IPS-11a (cell line): ENCODE results near the gene SV2C.
"Not testable (repeated sequence)": the region's sequence is repeated elsewhere in the genome, so short reads cannot be mapped to it uniquely, and the experiment has no call there.

Experiments used
- H3K4me3 ChIP-seq: one replicate; pipeline ENCODE4 v1.5.1; 2013; ENCODE audit warnings: low read depth, low read length, control low read depth

Gene SV2C

DNA sequence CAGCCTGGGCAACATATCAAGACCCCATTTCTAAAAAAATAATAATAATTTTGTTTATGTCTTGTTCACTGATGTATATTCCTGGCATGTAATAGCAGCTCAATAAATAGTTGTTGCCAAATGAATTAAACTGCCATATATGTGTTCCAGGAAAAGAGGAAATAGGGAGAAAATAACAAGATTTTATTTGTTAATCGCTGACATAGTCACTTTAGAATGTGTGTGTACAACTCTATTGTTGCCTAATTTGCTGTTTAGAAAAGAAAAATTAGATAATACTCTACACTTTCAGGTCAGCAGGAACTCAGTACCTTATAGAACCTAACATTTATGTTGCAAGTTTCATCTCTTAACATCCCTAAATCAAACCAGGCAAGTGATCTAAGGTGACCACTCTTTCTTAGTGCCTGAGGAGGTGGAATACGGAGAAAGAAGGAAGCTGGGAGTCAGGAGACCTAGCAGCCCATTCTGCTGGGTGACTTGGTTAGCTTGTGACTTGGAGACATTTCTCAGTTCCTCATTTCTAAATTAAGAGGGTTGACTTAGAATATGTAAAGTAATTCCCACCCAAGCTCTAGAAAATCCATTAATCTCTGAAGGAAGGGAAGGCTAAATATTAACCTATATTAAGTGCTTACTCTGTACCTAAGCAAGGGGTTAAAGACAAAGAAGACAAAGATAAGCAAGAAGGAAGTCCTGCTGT lies 209.6 kb downstream of the SV2C start:
- no peak overlapping the region for H3K4me3 ChIP-seq

DNA sequence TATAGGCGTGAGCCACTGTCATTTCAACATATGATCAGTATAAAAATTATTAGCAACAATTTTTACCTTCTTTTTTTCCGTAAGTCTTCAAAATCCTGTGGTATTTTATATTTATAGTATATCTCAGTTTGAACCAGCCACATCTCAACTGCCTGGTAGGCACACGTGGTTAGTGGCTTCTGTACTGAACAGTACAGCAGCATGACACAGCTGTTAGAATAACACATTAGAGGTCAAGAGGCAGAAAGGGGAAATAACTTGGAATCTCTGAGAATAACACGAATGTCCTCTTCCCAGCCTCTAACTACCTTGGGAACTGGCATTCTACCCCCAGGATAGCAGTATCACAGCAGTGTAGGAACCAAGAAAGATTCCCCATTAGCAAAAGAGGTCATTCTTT lies 211.4 kb downstream of the SV2C start:
- no peak overlapping the region for H3K4me3 ChIP-seq

DNA sequence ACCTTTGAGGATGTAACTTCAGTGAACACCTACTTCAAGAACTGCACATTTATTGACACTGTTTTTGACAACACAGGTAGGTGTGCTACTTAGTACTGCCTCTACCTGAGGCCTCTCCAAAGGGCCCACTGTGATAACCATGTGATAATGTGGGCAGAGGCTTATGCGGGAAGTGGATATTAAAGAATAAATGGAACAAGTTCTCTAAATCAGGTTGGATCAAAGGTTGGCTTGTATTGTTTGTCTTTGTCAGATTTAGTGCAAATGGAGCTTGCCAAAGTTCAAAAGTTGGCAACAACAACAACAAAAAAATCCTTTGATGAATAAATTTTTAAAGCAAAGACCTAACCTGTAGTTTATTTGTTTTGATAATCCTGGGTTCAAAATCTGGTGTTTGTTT lies 215.7 kb downstream of the SV2C start:
- no peak overlapping the region for H3K4me3 ChIP-seq

DNA sequence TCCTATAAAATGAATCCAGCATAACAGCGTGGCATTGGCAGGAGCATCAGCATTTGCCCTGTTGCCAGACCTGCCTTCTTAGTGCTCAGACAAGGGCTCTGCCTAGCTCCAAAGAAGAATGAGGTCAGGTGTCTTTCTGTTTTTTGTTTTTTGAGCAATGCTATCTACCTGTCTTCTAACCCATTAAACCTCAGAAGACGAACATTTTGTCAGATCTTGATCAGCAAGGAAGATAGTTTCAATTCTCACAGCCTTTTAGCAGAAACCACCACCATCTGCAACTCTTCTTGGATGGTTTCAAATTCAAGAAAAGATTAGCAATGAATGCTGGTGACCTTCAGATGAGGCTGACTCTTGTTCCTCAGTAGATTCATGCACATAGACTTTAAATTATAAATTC lies 216.4 kb downstream of the SV2C start:
- H3K4me3 ChIP-seq = no peak overlapping the region

DNA sequence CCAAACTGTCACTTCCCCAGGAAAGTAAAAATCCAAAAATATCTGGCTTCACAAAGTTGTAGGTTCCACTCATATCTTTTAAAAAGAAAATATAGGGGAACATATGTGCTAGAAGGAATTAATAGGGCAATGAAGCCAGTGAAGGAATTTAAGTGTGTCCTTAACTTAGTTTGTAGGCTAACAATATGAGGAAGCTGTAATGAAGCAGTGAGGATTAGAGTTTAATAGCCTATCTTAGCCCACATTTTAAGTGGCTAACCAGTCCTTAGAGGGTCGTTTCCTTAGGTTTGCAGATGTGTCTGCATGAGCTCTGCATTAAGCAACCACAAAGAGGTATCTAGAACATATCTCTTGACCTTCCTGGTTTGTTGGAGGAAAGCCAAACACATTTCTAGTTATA lies 218.7 kb downstream of the SV2C start:
- H3K4me3 ChIP-seq = not testable (repeated sequence)

DNA sequence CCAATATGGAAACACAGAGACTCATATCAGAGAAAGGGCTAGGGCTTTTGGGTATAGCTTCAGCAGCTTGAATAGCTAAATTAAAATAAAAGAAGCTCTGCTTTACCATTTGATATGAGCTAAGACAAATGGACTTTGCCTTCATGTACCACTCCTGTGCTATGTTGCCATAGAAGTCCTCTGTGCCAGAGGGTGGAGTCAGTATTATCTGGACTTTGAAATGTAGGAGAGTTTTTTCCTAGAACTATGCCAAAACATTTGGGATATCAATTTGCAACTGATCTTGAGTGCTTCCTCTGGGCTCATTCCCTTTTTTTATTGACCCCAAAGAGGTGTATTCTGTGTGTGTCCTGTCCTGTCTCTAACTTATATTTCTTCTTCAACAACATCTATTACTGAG lies 219.5 kb downstream of the SV2C start:
- not testable (repeated sequence) for H3K4me3 ChIP-seq

DNA sequence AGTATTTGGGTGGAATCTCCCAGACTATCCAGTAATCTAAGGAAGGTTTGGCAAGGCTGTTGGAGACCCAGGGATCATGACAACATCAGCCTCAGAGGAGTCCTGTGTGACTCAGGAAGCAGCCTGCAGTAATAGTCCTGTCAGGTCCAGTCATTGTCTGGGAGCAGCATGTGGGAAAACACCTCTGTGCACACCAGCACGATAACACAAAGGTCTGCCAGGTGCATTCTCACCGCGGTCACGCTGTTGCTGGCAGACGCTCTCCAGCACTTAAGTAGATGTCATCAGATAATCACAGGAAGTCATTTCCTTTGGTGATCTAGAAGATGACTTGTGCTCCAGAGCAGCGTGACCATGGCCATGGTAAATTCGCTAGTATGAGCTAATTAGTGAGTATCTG lies 220.7 kb downstream of the SV2C start:
- H3K4me3 ChIP-seq = no peak overlapping the region

DNA sequence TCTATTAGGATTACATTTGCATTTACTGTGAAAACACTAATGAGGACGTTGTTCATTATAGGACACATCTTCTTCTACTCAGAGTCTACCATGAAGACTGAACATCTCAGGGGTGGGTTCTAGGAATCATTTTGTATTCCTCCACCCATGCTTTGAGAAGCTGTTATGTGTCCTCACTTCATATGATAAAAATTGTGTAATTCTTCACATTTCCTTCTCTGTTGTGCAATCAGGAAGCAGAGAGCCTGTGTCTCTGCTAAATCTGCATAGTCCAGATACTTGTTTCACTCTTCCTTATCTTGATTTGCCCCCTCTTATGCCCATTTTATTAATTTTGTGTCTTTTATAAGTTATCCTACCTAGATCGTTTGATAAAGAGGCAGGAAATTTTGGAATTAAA lies 222.1 kb downstream of the SV2C start:
- no peak overlapping the region for H3K4me3 ChIP-seq

DNA sequence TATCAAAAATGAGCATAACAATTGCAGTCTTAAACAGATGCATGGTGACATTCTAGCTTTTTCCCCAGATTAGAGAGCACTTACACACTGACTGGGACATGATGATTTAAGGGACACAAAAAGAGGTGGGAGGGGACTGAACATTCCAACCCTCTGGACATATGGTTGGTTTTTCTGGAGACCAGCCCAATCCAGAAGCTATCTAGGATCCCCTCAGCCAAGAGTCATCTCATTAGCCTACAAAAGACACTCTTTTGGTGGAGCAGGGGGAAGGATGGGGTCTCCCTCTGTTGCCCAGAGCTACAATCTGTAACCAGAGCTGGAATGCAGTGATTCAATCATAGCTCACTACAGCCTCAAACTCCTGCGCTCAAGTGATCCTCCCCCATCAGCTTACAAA lies 222.6 kb downstream of the SV2C start:
- H3K4me3 ChIP-seq = no peak overlapping the region

DNA sequence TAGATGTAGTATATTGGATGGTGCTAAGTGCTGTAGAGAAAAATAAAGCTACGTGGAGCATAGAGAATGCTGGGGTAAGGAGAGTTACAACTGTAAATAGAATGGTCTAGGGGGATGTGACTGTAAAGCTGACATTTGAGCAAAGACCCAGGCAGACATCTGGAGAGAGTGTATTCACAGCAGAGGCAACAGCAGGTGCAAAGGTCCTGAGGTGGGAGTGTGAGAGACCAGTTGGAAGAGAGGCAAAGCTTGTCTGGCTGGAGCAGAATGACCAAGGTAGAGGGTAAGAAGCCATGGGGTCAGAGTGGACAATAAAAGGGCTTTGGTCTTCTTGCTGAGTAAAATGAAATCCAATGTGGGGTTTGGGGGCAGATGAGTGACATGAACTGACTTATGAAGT lies 227.0 kb downstream of the SV2C start:
- H3K4me3 ChIP-seq = no peak overlapping the region

DNA sequence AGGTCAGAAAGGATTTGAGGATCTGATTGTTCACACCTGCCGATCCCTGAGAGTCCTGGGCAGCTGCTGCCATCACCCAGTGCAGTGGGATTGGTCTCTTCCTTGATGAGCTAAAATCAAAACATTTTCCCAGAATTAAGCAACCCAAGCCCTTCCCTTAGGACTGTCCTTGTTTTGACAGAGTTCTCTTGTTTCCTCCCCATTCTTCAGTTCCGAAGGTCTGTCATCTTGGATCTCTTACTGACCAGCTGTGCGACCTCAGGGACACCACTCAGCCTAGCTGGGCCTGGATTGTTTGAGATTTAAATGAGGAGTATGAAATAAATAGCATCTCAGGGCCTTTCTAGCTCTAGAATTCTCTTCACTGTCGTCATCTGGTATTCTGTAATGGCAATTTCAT lies 229.6 kb downstream of the SV2C start:
- no peak overlapping the region for H3K4me3 ChIP-seq

DNA sequence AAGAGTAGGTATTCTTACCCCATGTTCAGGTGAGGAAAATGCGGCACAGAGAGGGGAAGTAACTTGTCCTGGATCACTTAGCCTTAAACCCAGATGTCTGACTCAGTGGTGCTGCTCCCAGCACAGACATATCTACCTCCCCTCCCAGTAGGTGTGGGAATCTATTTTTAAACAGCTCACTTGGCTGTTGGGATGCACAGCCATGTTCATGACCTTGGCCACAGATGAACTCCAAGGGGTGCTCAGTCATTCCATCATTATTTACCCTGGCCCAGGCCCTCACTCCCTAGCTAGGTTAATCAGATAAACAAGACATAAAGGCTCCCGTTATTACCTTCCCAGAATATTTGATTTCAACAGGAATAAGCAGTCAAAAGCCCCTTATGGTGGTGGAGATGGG lies 231.5 kb downstream of the SV2C start:
- H3K4me3 ChIP-seq = no peak overlapping the region

DNA sequence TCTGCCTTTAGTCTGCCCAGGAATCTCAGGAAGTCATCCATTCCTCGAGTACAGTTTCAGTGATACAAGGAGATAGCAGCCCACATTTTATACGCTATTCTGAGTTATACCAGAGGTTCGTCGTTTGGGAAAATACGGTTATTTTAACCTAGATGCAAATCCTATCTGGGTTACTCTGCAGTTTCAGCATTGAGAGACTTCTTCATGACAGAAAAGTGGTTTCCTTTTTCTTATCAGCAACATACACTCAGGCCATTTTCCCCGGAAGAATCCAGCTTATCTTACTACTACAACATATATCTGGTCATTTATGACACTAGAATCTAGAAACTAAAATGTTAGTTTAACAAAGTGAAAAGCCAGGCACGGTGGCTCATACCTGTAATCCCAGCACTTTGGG lies 236.5 kb downstream of the SV2C start:
- no peak overlapping the region for H3K4me3 ChIP-seq

DNA sequence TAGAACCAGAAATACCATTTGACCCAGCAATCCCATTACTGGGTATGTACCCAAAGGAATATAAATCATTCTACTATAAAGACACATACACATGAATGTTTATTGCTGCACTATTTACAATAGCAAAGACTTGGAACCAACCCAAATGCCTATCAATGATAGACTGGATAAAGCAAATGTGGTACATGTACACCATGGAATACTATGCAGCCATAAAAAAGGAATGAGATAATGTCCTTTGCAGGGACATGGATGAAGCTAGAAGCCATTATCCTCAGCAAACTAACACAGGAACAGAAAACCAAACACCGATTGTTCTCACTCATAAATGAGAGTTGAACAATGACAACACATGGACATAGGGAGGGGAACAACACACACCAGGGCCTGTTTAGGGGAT lies 240.3 kb downstream of the SV2C start:
- H3K4me3 ChIP-seq = not testable (repeated sequence)

DNA sequence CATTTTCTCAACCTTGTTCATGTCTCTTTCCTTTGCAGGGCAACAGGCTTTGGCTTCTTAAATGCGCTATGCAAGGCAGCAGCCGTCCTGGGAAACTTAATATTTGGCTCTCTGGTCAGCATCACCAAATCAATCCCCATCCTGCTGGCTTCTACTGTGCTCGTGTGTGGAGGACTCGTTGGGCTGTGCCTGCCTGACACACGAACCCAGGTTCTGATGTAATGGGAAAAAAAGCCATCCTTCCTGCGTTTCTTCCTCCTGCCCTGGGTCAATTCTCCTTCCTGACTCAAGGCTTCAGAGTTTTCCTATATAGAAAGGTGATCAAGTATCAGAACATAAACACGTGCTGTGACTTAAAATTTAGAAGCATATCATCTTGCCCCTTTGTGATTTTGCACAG lies 242.1 kb downstream of the SV2C start:
- no peak overlapping the region for H3K4me3 ChIP-seq

DNA sequence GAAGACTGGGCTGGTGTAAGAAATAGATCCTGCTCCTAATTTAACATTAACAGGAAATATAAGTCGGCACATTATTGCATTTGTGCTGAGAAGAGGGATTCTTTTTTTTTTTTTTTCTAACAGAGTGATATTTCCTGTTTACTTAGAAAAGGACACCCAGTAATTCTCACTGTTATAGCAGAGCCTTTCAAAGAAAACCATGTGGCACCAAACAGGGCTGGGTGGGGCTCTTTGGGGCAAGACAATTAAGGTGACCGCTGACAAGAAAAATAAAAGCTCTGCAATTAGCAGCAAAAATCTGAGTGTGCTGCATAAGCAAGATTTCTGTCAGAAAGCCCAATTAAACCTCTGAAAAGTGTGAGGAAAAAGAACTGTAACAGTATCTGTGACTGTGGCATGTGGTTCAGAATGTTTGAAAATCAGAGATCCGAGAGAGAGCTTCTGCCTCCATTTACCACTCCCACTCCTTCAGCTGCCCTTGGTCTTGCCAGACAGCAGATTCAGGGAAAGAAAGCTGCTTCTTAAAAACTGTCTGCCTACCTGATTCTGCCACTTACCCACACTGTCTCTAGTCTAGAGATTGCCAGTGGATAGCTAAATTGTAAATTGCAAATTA lies 242.8 kb downstream of the SV2C start:
- H3K4me3 ChIP-seq = no peak overlapping the region

DNA sequence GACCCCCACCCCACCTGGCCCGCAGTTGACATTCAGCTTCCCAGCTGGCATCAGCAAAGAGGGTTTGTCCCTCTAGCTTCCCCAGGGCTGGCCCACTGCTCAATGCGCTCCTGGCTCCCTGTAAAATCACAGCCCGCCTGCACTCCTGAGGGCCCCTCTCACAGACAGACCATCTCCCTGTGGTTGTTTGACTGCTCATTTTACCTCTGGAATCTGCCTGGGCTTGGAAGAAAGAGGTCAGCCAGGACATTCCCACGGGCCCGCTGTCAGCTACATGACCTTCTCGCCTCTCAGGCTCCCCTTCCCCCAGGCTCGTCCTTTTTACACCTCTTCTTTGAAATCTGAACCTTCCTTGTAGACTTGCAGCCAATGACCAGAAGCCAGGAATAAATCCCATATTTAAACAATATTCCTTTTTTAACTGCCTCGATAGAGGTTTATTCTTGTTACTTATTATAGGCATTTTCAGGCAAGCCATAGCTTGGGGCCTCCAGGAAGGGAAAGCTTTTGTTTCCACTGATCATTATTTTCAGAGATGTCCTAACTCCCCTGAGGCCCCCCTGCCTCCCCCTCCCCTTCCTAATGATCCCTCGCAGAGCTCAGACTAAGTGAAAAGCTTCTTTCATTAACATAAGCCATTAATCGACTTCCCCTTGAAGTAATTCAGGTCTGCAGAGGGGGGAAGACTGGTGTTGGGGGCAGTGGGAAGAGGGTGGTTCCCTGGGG lies 243.6 kb downstream of the SV2C start:
- H3K4me3 ChIP-seq = no peak overlapping the region

DNA sequence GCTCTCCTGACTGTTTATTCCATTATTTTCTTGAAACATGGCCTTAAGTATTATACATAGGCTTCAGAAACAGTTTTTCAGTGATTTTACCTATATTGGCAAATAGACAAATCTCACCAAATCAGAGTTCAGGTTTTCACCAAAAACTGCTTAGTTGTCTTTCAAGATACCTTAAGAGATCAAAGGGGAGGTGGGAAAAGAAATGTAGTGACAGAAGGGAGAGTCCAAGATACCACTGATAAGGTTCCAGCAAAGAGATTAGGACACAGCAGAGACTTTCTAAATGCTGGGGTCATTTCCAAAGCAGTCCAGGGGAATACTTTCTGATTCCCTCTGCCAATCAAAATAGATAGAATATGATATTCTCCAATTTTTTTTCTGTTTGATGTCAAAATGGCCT lies 246.2 kb downstream of the SV2C start:
- H3K4me3 ChIP-seq = no peak overlapping the region

DNA sequence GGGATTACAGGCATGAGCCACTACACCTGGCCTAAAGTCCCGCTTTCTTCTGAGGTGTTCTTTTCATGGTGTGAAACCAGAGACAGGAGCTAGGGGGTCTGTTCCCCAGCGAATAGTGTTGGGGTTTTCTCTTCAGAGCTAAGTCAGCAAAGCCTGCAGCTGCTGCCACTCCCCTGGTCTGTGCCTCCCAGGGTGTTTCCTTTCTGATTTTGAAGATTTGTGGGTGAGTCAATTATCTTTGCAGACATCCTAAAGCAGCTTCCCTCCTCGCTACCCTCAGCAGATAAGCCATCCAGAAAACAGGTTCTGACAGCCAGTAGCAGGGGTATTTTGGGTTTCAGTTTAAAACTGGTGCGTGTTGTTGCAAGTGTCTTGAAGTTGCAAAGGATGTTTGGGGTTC lies 247.9 kb downstream of the SV2C start:
- no peak overlapping the region for H3K4me3 ChIP-seq

DNA sequence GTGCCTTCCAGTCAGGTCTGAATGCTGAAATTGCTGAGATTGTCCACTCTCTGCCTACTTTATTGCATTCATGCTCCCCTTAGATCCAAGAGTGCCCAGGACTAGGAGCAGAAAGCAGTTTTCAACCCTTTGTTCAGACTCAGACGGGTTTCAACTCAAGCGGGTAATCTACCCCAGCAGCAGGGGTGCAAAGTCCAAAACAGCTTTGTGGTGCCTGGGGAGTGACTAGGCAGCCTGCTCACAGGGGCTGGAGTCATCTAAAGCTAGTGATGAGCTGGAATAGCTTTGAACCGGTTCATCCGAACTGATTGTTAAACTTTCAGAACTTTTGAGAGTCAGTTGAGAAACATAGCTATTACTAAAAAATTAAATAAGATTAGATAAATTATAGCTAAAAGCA lies 248.9 kb downstream of the SV2C start:
- no peak overlapping the region for H3K4me3 ChIP-seq

DNA sequence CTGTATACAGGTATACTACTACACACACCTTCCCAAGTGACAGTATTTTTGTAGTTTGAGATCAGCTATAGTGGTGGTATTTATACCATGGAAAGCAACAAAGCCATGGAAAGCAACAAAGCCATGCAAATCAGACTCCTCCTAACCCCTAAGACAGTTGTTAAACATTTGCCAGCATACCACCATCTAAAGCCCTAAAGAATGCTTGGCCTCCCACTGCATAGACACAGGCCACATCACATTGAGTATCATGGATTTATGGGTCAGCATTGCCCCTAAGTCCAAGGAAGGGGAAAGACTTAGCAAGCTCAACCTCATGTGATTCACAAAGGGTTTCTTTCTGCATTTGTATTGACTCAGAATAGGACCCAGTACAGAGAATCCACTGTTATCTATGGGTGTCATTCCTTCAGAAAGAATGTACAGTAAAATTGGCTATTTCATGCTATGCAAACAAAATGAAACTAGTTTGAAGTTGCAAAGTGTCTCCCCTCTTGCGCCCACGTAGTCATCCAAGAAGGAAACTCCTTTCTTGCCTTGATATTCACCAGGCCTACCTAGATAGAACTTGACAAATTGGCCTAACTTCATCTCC lies 249.5 kb downstream of the SV2C start:
- H3K4me3 ChIP-seq = no peak overlapping the region

DNA sequence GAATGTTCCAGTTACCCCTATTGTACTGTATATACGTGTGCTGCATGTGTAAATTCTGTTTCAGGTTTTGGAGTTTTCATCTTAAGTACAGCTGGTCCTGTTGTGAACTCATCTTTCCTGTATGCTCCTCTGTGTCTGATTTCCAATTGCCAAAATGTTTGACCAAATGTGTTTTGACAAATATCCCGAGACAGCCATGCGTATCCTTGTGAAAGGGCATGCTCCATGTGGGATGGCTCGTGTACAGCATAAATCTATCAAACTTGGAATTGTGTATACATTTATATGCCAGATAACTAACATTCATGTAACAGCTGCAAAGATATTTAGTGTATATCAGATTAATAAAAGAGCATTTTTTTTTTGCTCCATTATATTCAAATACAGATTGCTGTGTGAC lies 250.4 kb downstream of the SV2C start:
- H3K4me3 ChIP-seq = no peak overlapping the region
